Thoracic aorta (tissue), 2 donors: Measurements from ENCODE around the gene AHRR. TPM values are rescaled to one million over a fixed set of nuclear protein-coding genes. Genes with fewer than 3 reads are reported as not detected.
"Not testable (repeated sequence)": the region's sequence is repeated elsewhere in the genome, so short reads cannot be mapped to it uniquely, and the experiment has no call there.

Experiments
- ATAC-seq: fragments of 150-250 bp; one replicate; pipeline ENCODE4 v1.8.0; 2017; ENCODE audit warnings: low read depth; ENCODE audit not compliant: insufficient number of reproducible peaks, low FRiP score
- DNase-seq: peaks from one replicate; pipeline ENCODE4 v3.0.0-alpha.2; 2020; ENCODE audit warnings: low spot score
- H3K27ac ChIP-seq, 2 donors: fragments of 200-600 bp; sonication (generic); 1 replicate in 1 of 2; 2 replicates in 1 of 2; pipeline ENCODE4 v1.5.1; 2016; ENCODE audit warnings: mild to moderate bottlenecking in 2 of 2, moderate library complexity in 2 of 2
- H3K27me3 ChIP-seq: fragments of 200-600 bp; sonication (generic); replicated peaks from 2 replicates; pipeline ENCODE4 v1.6.0; 2016; ENCODE audit warnings: mild to moderate bottlenecking; ENCODE audit not compliant: insufficient read depth
- H3K36me3 ChIP-seq: fragments of 200-600 bp; sonication (generic); one replicate; pipeline ENCODE4 v1.5.1; 2016
- H3K4me1 ChIP-seq, 2 donors: fragments of 200-600 bp; sonication (generic); 1 replicate in 1 of 2; 2 replicates in 1 of 2; pipeline versions ENCODE4 v1.5.1 to v1.6.0; 2016; ENCODE audit warnings: low read depth in 2 of 2, mild to moderate bottlenecking in 1 of 2; ENCODE audit not compliant: control insufficient read depth in 1 of 2
- H3K4me3 ChIP-seq: fragments of 200-600 bp; sonication (generic); 2 replicates; pipeline ENCODE4 v1.5.1; 2016; ENCODE audit warnings: mild to moderate bottlenecking
- H3K9me3 ChIP-seq: fragments of 200-600 bp; sonication (generic); 2 replicates; pipeline ENCODE4 v1.5.1; 2016
- total RNA-seq, 2 donors: library from RNA; depleted of rRNA; stranded (reverse); fragments of >200 nt; gene quantifications; one replicate each; pipeline versions ENCODE4 v1.1.0 to v1.2.3, GENCODE V29; 2016
- TF ChIP-seq, protein P1 (sequence below): fragments of 200-600 bp; sonication (generic); IDR thresholded peaks from one replicate; pipeline ENCODE4 v1.5.1; 2019; ENCODE audit warnings: antibody characterized with exemption

Gene AHRR
- total RNA-seq, 2 donors from 2014 or later: 0.85 to 3.1 TPM

GRCh38 chr5:406041-406440 lies 84.5 kb downstream of the AHRR start:
- Histone ChIP-seq H3K36me3 (no peaks in the 10 kb centered on the region), H3K27me3 (no peaks in the 10 kb centered on the region), H3K9me3 (no peaks in the 10 kb centered on the region), H3K4me1 (no peaks in the 10 kb centered on the region), H3K4me3 (no peak overlapping the region), H3K27ac (no peak overlapping the region)
- TF ChIP-seq, protein P1, sequence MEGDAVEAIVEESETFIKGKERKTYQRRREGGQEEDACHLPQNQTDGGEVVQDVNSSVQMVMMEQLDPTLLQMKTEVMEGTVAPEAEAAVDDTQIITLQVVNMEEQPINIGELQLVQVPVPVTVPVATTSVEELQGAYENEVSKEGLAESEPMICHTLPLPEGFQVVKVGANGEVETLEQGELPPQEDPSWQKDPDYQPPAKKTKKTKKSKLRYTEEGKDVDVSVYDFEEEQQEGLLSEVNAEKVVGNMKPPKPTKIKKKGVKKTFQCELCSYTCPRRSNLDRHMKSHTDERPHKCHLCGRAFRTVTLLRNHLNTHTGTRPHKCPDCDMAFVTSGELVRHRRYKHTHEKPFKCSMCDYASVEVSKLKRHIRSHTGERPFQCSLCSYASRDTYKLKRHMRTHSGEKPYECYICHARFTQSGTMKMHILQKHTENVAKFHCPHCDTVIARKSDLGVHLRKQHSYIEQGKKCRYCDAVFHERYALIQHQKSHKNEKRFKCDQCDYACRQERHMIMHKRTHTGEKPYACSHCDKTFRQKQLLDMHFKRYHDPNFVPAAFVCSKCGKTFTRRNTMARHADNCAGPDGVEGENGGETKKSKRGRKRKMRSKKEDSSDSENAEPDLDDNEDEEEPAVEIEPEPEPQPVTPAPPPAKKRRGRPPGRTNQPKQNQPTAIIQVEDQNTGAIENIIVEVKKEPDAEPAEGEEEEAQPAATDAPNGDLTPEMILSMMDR: no peak
- ATAC-seq (no peak), DNase-seq (no peak)

DNA sequence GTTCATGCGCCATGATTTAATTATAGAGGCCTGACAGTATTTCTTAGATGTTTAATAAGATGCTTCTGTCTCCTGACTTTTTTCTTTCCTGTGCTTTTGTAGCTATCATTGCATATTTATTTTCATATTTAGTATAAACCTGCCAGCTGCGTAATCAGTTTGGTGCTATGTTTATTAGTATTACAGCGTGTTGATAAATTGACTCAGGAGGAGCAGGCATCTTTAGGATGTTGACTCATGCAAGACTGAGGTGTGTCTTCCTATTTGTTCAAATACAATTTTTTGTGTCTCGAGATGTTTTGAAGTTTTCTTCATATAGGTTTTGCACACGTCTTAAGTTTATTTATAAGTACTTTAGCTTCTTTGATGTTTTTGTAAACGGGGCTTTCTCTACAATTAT lies 85.5 kb downstream of the AHRR start:
- Histone ChIP-seq H3K4me1 (no peaks in the 10 kb centered on the region), H3K4me3 (no peak overlapping the region), H3K36me3 (no peaks in the 10 kb centered on the region), H3K9me3 (no peaks in the 10 kb centered on the region), H3K27me3 (no peaks in the 10 kb centered on the region), H3K27ac (no peak overlapping the region)
- no peak for DNase-seq
- TF ChIP-seq, protein P1: no peak
- no peak for ATAC-seq

- no peak for DNase-seq
Observed at GRCh38 chr5:407801-408268, 86.3 kb downstream of the AHRR start.

GRCh38 chr5:410911-411517 lies 89.5 kb downstream of the AHRR start:
- DNase-seq: no peak
- no peak overlapping the region for H3K4me3 ChIP-seq
- H3K36me3 ChIP-seq: no peaks in the 10 kb centered on the region
- no peak overlapping the region for H3K27ac ChIP-seq
- ATAC-seq: no peak
- H3K9me3 ChIP-seq: no peaks in the 10 kb centered on the region
- no peaks in the 10 kb centered on the region for H3K4me1 ChIP-seq
- TF ChIP-seq, protein P1: no peak
- H3K27me3 ChIP-seq: no peaks in the 10 kb centered on the region

More at GRCh38 chr5:407801-408268, 86.3 kb downstream of the AHRR start:
- TF ChIP-seq, protein P1: no peak
- no peaks in the 10 kb centered on the region for H3K36me3 ChIP-seq
- H3K9me3 ChIP-seq: no peaks in the 10 kb centered on the region
- no peaks in the 10 kb centered on the region for H3K4me1 ChIP-seq
- no peaks in the 10 kb centered on the region for H3K27me3 ChIP-seq
- no peak for ATAC-seq
- H3K27ac ChIP-seq: no peak overlapping the region
- no peak overlapping the region for H3K4me3 ChIP-seq

- no peaks in the 10 kb centered on the region for H3K36me3 ChIP-seq
- H3K9me3 ChIP-seq: no peaks in the 10 kb centered on the region
- no peaks in the 10 kb centered on the region for H3K27me3 ChIP-seq
- no peak for ATAC-seq
- TF ChIP-seq, protein P1: no peak
- H3K27ac ChIP-seq: no peak overlapping the region
- H3K4me1 ChIP-seq: no peaks in the 10 kb centered on the region
- no peak overlapping the region for H3K4me3 ChIP-seq
- no peak for DNase-seq
Observed at GRCh38 chr5:411728-412127, 90.2 kb downstream of the AHRR start.

DNA sequence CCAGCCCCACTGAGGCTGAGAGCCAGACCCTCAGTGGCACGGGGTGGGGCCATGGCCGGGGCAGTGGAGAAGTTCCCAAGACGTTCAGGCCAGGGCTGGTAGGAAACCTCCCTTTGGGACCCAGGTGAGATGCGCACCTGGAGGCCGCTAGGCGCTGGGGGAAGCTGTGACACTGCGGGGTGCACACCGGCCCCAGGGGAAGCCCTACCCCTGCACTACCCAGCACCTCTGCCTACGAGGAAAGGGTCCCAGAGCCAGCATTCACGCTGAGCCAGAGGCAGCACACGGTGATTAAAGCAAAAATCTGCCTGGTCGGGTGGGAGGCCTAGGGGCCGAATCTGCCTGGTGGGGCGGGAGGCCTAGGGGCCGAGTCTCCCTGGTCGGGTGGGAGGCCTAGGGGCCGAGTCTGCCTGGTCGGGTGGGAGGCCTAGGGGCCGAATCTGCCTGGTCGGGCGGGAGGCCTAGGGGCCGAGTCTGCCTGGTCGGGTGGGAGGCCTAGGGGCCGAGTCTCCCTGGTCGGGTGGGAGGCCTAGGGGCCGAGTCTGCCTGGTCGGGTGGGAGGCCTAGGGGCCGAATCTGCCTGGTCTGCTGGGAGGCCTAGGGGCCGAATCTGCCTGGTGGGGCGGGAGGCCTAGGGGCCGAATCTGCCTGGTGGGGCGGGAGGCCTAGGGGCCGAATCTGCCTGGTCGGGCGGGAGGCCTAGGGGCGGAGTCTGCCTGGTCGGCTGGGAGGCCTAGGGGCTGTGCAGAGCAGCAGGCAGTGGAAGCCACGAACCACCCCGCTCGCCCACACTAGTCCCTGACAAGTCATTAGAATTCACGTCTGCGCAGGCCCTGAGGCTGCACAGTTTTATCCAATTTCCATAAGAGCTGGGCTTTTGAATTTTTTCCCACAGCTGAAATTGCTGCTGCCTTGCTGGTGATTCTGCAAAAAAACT lies 93.7 kb downstream of the AHRR start:
- not testable (repeated sequence) for H3K4me1 ChIP-seq, H3K27ac ChIP-seq, H3K9me3 ChIP-seq, ATAC-seq, H3K4me3 ChIP-seq, H3K36me3 ChIP-seq, DNase-seq, H3K27me3 ChIP-seq
